GM20431 (cell line): ENCODE data around the gene DGKD.
"Not testable (repeated sequence)": the region's sequence is repeated elsewhere in the genome, so short reads cannot be mapped to it uniquely, and the experiment has no call there.

Experiments used
- in situ Hi-C: fragments of 300-500 bp; cut with MseI, MboI; formaldehyde crosslinking; loops from one replicate; pipeline ENCODE4 v1.15.0; 2020; ENCODE audit warnings: low sequenced_read_pairs; ENCODE audit not compliant: unreplicated experiment

The DGKD gene

GRCh38 chr2:233334915-233335314, 19.4 kb upstream of the DGKD start:
- in situ Hi-C loops, result no loop called here

DNA sequence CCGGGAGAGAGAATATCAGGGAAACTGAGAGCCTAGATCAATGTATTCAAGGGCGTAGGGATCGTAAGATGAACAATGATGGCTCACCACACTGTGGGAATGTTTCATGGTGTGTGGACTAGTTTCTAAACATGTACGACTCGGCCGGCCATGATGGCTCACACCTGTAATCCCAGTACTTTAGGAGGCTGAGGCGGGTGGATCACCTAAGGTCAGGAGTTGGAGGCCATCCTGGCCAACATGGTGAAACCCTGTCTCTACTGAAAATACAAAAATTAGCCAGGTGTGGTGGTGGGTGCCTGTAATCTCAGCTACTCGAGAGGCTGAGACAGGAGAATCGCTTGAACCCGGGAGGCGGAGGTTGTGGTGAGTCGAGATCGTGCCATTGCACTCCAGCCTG, 18.2 kb upstream of the DGKD start:
- in situ Hi-C loops, result not testable (repeated sequence)

DNA sequence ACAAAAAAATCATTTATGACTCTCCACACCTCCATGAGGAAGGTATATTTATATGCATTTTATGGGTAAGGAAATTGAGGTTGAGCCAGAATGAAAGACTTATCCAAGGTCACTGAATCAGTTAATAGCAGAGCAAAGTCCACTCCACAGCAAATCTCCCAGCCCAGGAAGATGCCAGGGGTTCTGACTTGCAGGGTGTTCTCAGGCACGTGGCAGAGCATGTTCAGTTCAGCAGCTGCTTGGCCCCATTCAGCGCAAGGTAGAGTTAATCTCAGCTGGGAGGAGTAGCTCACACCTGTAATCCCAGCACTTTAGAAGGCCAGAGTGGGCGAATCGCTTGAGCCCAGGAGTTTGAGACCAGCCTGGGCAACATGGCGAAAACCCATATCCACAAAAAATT, 17.8 kb upstream of the DGKD start:
- in situ Hi-C loops, result no loop called here

GRCh38 chr2:233338046-233338445, 16.2 kb upstream of the DGKD start:
- in situ Hi-C loops, result no loop called here

DNA sequence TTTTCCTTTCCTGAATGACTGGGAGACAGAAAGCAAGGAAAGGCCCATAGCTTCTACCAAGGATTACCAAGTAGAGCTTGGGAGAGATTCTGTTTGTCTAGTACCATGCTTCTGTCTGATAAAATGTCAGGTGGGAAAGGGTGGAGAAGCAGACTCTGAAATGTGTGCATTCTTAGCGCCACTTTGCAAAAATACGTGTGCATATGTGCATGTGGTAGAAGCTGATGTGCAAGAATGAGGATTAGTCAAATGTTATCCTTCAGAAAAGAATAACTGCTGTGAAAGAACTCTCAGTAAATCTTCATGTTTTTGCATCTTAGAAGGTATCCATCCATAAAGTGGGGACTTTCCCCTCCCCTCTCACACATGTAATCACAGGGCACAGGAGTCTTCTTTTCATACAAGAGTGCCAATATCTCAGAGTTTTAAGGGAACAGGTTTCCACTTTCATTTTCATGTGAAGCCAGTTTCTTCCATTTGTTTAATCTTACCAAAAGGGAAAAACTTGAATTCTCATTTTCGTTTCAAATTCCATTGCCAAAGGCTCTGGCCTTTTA, 15.4 kb upstream of the DGKD start:
- in situ Hi-C loops, result no loop called here

GRCh38 chr2:233339427-233339826, 14.9 kb upstream of the DGKD start:
- in situ Hi-C loops, result no loop called here

DNA sequence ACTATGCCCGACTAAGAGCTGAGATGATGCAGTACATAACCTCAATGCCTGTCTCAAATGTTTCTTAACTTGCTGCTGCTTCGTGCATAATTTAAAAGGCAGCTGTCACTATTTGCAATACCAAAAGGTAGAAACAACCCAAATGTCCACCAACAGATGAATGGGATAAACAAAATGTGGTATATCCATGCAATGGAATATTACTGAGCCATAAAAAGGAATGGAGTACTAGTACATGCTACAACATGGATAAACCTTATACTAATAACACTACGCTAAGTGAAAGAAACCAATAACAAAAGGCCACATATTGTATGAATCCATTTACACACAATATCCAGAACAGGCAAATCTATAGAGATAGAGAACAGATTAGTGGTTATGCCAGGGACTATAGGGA, 13.0 kb upstream of the DGKD start:
- in situ Hi-C loops, result no loop called here

DNA sequence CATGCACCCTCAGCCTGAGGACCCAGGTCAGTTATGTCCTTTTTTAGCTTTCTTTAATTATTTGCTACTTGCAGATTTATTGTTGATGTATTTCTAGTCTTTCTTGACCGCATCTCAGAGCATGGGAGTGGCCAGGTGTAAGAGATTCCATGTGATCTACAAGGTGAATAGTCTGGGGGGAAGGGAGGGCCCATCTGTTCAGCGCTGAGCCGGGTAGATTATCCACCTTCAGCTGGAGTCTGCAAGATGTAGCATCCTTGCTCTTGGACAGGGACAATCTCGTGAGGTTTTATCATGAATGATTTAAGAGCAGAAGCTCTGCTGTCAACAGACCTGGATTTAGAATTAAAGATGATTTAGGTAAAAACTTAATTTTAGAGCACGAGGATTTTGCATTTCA, 12.0 kb upstream of the DGKD start:
- in situ Hi-C loops, result no loop called here

GRCh38 chr2:233343171-233343705, 11.1 kb upstream of the DGKD start:
- in situ Hi-C loops, result no loop called here

- in situ Hi-C loops, result no loop called here
Observed at GRCh38 chr2:233346376-233346775, 7.9 kb upstream of the DGKD start.

GRCh38 chr2:233346930-233347329, 7.4 kb upstream of the DGKD start:
- in situ Hi-C loops, result no loop called here

- in situ Hi-C loops, result no loop called here
Observed at GRCh38 chr2:233349005-233349998, 5.0 kb upstream of the DGKD start.

- in situ Hi-C loops, result no loop called here
Observed at GRCh38 chr2:233350708-233351107, 3.6 kb upstream of the DGKD start.

GRCh38 chr2:233351423-233351822, 2.9 kb upstream of the DGKD start:
- in situ Hi-C loops, result no loop called here

DNA sequence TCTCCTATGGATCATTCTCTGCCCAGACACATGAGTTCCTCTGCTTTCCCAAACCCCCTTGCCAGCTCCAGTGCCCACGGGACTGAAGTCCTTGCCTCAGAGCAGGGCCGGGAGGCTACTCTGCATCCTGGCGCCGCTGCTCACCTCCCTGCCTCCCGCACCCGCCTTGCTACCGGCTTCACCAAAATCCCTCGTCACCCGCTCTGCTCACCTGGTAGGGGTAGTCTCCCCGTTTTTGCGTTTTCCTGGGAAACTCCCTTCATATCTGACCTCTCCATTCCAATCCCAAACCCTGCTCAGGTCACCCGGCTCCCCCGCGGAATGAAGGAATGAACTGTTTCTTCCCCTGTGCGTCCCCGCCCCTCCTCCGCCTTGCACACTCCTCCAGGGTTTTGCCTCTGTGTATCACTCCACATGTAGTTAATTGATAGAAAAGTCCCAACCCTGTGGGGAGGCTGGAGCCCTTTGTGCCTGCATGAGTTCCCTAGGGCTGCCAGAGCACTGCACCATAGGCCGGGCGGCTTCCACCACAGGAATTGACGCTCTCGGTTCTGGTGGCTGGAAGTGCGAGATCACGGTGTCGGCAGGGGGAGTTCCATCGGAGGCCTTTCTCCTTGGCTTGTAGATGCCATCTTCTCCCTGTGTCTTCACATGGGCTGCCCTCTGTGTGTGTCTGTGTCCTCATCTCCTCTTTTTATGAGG, 2.0 kb upstream of the DGKD start:
- in situ Hi-C loops, result no loop called here

- in situ Hi-C loops, result no loop called here
Observed at GRCh38 chr2:233353101-233353768, 1.1 kb upstream of the DGKD start.

GRCh38 chr2:233354500-233354924, 218 bp downstream of the DGKD start:
- in situ Hi-C loops, result no loop called here

GRCh38 chr2:233354971-233355574, 779 bp downstream of the DGKD start:
- in situ Hi-C loops, result no loop called here

DNA sequence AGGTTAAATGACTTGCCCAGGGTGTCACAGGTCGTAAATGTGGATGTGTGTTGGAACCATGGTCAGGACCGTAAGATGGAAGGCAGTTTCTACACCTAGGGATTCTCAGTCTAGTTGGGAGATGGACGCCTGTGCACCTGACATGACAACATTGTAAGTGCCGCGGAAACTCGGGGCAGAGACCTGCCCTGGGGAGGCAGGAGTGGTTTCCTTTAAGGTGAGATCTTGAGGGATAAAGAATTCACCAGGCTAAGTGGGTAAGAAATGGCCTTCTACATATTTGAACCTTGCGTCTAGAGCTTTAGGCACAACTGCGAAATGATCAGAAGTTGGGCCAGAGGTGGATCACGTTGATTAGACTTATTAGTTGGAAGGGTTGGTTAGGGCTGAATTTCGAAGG, 1.6 kb downstream of the DGKD start:
- in situ Hi-C loops, result no loop called here
